Raji (cell line): ENCODE data around the gene AP3D1.
A peak's percentile ranks its signal among the peaks of the same experiment; 100 is the strongest.

Experiments used
- POLR2A ChIP-seq: IDR thresholded peaks from 2 replicates; pipeline ENCODE4 v1.6.1; 2011; ENCODE audit warnings: low read depth, low read length, control low read depth; ENCODE audit not compliant: insufficient read depth

AP3D1 gene

DNA sequence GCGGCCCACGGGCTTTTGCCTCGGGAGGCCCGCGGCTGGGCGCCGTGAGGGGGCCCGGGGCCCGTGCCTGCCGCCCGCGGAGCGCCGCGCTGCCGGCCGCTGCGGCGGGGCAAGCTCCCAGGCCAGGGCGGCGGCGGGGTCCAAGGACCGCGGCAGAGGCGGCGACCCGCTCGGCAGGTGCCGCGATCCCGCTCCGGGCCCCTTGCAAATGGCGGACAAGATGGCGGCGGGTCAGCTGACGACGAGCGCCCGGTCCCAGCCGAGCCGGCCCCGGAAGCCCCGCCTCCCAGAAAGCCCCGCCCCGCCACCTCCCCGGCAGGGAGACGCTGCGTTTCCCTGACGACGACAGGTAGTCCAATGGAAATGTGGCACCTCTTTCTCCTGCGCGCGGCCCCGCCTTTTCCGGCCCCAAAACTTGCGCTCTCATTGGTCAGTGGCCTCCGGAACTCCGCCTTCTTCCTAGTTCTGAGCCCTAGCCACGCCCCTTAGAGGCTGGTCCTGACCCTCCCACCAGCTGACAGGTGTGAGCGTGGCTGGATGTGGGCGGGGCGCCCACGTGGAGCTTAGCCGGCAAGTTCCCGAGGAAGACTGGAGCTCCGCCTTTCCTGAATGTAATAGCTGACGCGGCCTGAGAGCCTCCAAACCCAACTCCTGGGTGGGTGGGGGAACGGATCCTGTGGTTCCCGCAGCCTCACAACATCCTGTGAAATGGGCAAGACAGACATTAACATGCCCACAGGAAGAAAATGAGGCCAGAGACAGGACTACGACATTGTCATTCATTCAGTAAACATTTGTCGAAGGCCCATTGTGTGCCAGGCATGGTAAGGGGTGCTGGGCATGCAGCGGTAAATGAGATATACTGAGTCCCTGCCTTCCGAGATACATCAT, at the start of gene AP3D1:
Gene AP3D1 (minus strand): TSS at position 228 of the 891 bp plus-strand sequence. CDS start 232 bp downstream, outside the sequence.
- peak; percentile 52; the same call in 1 of the 2 replicates for TF ChIP-seq POLR2A

DNA sequence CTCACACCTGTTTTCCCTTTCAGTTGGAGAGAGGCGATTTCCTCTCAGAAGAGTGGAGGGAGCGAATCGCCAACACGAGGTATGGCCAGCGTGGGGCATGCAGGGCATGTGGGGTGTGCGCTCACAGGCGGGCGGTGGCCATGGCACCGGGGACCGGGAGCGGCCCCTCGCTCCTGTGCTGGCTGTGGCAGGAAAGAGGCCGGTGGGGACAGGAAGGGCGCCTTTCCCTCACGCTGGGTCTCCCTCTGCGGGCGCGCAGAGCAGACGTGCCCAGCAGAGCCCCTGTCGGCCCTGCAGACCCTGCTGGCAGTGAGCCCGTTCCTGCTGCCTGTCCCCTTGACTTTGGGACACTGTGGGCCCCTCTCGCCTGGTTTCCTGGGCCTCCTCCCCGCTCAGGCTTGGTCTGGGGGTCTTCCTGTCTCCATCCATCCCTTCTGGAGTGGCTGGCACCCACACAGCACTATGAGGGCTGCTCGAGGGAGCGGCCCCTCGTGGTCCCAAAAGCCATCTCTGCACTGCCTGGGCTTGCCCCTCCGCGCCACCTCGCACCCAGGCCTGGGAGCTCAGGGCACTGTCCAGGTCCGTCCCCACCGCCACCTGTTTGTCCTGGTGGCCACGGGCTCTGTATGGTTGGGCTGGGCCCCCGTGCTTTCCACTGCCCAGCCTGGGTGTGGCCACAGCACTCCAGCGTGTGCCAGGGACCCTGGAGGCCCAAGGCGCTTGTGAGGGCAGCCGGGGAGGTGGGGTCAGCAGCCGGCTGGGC, 48.7 kb upstream of the AP3D1 start:
- no peak for TF ChIP-seq POLR2A

DNA sequence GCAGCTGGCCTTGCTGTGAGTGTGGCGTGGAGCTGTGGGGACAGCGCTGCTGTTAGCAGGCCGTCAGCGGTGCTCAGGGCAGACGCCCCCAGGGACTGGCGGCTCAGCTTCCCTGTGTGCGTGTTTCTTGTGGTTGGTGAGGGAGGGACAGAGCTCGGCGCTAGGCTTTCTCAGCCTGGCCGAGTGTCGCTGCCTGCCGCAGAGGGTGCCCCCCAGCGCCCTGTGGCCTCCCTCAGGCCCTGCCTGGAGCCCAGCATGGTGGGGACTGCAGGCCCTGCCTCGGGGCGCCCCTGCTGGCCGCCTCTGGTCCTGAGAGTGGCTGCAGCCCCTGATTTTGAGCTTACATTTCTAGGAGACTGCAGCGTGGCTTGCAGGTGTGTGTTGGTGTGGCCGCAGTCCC, 47.8 kb upstream of the AP3D1 start:
- TF ChIP-seq POLR2A, result no peak

DNA sequence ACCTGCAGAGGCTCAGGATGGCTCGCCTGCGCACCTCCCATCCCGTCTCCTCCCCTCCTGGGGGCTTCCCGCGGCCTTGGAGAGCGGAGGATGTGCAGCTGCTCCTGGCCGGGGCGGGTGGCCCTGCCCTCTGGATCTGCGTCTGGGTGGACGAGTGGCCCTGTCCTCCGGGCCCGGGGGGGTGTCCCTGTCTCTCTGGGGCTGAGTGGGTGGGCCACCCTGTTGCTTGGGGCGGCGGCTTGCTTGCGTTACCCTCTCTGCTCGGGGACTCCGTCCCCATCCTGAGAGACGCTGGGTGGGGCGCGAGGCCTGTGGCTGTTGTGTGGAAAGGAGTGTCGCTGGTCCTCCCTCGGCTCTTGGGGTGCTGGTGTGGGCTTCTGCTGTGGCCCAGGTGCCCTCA, 47.0 kb upstream of the AP3D1 start:
- no peak for TF ChIP-seq POLR2A

DNA sequence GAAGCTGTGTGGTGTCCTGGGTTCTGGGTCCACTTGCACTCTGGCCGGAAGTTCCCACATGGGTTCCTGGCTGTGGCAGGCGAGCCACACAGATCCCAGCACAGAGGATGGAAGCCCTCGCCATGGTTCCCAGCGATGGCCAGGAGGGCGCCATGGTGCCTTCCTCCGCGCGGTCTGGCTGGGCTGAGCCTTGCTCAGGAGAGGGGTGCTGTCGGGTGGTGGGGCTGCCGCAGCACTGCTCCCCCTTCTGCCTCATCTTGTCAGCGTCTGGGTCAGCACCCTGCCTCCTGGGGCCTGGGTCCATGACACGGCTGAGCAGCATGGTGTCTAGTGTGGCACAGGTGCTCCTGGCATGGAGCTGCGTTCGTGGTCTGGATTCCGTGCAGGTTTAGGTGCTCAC, 45.9 kb upstream of the AP3D1 start:
- no peak for TF ChIP-seq POLR2A

DNA sequence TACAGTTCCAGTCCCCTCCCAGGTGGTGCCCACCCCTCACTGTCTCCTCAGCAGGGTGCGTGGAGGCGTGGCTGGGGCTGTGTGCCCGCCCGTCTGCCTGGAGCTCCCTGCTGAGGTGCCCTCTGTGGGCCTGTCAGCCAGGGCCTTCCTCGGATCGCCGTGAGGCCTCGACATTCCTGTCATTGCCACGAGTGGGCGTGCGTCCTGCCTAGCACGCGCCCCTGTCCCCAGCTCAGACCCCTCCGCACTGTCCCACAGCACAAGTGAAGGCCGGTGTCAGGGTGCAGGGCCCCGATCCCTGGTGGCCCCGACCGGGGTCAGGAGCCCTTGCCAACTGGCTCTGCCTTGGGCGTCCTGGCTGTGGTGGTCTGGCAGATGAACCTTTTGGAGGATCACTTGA, 44.5 kb upstream of the AP3D1 start:
- TF ChIP-seq POLR2A, result no peak

DNA sequence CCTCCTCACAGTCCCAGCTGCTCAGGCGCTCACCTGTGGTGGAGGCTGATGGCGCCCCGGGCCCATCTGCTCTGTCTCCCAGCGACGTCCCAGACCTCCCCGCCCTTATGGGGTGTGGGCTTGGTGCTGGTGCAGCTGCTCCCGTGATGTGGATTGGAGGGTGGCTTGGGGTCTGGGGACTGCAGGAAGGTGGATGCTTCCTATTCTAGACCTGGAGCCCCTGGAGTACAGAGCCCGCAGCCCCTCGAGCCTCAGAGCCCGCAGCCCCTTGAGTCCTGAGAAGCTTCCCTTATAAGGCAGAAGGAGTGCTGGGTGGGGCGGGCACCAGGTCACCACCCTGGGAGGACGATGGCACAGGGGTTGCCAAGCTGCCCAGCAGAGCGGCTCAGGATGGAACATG, 44.0 kb upstream of the AP3D1 start:
- no peak for TF ChIP-seq POLR2A

DNA sequence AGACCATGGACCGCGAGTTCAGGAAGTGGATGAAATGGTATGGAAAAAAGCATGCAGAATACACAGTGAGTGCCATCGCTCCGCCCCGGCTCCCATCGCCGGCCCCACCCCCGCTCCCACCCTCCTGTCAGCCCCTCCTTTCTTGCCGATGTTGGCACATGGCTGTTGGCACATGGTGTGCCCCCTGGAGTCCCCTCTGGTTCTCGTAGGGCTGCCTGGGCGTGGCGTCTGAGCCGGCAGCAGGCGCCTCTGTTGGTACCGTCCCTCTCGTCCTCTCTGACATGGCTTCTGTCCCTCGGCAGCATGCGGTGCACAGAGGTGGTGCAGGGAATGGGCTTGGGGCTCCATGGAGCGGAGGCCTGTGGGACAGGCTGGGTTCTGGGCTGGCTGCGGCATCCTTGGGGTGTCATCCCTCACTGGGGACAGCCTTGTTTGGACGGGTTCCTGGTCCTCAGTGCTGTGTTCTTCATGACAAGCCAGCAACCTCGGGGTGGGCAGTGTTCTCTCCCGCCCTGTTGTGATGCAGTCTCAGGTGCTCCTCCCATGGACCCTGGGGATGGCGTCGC, 43.2 kb upstream of the AP3D1 start:
- TF ChIP-seq POLR2A, result no peak

DNA sequence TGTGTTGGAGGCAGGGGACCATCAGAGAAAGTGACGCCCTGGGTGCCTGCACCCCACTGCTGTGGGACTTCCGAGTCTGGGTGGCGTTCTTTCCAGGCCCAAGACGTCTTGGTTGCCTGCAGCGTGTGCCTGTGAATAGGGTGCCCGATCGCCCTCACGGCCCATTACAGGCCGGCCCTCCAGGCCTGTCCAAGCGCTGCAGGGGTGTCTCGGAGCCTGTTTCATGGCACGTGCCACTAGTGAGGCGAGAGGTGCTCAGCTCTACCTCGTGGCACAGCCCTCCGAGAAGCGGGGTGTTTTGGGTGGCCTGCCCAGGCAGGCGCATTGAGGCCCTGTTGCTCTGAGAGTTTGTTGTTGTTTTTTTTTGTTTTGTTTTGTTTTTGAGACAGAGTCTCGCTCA, 42.4 kb upstream of the AP3D1 start:
- TF ChIP-seq POLR2A, result no peak

DNA sequence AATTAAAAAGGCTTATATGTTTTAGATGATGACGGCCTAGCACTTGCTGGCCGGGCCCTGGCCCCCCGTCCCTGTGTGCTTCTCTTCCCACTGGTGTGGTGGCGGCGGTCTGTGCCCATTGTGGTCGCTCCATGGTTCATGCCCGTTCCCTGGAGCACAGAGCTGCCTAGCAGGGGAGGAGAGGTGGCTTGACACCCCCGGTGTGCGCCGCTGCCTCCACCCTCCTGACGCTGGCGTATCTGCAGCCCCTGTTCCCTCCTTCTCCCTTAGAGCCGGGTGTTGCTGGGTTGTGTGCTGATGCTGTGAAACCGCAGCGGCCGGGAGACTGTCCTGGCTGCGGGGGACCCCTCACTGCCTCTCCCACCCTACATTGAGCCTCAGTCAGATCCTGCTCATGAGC, 41.5 kb upstream of the AP3D1 start:
- TF ChIP-seq POLR2A, result no peak

DNA sequence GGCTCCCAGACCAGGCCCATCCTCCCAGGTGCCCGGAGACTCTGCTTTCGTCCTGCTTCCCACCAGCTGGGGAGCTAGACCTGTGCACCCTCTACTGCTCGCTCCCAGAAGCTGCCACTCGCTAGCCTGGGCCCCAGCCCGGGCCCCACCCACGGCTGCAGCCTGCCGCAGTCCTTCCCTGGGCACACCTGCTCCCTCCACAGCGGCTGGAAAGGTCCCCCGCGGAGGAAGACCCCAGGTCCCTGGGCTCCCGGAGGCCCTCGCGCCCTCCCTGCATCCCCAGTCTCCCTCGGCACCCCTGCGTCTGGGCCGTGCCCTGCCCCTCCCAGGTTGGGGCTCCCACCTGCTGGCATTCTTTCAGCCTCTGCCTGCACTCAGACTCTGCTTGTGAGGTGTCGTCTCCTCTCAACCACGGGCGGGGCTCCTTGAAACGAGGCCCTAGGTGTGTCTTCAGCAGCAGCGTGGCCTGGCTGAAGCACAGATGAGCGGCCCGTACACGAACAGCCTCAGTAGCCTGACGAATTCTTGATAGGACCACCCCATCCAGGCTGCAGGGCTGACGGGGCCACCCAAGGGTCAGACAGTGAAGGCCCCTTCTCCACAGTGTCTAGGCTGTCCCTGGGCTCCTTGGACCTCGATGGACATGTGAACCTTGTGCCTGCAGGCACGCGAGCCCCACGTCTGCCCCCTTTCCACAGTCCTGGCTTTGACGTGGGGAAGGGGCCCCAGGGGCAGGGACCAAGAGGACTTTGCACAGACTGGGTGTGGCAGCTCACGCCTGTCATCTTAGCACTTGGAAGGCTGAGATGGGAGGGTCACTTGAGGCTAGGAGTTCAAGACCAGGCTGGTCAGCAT, 40.3 kb upstream of the AP3D1 start:
- TF ChIP-seq POLR2A, result no peak

DNA sequence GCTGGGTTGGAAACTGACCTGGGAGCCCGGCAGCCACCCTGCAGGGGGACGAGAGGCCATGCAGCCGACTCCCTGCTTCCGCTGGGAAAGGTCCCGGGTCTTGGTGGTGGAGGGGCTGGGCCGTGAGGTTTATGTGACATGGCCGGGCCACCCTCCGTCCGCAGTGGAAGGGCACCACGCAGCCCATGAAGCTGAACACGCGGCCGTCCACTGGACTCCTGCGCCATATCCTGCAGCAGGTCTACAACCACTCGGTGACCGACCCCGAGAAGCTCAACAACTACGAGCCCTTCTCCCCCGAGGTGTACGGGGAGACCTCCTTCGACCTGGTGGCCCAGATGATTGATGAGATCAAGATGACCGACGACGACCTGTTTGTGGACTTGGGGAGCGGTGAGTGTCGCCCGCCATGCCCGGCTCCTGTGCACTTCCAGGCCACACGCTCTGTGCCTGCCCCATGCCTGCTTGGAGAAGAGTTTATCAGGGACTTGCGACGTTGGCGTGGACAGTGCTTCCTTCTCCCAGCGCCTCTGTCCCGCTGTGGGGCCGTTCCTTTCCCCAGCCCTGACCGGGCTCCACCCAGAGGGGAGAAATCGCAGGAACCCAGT, 39.6 kb upstream of the AP3D1 start:
- TF ChIP-seq POLR2A, result no peak

DNA sequence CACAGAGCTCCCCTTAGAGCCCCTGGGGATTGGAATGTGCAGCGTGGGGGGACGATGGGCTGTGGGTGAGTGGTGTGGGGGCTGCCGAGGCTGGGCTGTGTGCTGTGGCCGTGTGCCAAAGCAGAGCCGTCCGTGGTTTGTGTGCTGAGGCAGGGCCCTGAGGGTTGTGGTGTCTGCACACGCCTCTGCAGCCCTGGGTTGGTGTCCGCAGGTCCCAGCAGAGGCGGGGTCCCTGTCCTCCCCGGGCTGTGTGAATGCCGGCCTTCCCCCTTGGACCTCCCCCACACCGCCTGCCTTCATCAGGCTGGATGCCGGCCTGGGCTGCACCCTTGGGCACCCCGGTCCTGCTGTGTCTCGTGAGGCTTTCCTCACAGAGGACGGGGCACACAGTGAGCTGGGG, 38.5 kb upstream of the AP3D1 start:
- no peak for TF ChIP-seq POLR2A

DNA sequence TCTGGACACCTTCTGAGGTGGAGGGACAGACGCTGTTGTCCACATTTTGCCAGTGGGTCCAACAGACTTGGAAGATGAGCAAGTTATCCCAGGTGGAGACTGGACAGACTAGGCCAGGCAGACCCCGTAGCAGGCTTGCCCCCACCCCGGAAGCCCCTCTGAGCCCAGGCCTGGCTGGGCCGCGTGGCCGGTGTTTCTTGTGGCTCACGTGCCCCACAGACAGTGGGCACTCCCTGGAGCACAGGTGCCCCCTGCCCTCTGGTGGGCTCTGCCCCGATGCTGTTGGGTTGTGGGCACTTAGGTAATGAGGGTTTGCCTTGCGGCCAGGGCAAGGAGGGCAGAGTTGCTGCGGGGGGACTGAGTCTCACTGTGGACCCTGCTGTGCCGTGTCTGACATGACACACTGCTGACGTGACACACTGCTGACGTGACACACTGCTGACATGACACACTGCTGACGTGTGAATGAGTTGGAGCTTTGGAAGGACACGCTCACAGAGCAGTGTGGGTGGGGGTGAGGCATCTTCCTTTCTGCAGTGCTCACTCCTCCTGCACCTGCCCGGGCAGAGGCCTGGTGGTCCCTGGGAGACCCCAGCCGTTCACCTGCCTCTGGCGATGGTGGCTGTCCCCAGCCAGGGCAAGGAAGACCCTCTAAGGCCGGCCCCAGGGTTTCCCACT, 37.5 kb upstream of the AP3D1 start:
- no peak for TF ChIP-seq POLR2A

DNA sequence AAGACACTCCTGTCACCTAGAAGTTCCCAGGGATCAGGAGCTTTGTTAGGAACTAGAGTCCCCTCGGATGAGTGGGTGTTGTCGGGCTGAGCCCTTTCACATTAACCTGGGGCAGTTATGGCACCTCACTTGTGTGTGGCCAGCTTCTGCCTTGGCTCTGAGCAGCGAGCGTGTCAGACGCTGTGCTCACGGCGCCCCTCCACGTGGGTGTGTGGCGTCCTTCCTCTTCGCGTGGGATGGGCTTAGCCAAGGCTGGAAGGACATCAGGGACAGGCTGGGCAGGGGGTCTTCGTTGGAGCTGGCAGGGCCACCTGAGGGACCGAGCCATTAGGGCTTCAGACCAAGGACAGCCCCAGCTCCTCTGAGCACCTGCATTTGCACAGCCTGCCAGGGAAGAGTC, 35.8 kb upstream of the AP3D1 start:
- no peak for TF ChIP-seq POLR2A
